ENCODE results near the gene FKBP5.

Gene FKBP5

DNA sequence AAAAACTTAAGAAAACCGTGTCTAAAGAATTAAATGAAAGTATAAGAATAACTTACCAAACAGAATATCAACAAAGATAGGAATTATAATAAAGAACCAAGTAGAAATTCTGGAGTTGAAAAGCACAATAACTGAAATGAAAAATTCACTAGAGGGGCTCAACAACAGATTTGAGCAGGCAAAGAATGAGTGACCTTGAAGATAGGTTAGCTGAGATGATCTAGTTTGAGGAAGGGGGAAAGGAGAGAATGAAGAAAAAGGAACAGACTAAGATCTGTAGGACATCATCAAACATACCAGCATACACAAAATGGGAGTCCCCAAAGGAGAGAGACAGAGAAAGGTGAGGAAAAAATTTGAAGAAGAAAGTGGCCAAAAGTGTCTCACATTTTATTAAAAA lies 138.3 kb downstream of the FKBP5 start:
- Histone ChIP-seq H3K4me3 (ENCODE audit: low read depth, low read length) (no peak overlapping the region), H3K36me3 (replicated peaks) (no peaks in the 10 kb centered on the region), H3K27me3 (replicated peaks) (no peaks in the 10 kb centered on the region), H3K27ac (no peak overlapping the region)
- in situ Hi-C loops (cut with HindIII; ENCODE audit: low pct_ligation_motif_present, low sequenced_read_pairs): no loop called here
- DNase-seq: no peak
- TF ChIP-seq, protein P1, sequence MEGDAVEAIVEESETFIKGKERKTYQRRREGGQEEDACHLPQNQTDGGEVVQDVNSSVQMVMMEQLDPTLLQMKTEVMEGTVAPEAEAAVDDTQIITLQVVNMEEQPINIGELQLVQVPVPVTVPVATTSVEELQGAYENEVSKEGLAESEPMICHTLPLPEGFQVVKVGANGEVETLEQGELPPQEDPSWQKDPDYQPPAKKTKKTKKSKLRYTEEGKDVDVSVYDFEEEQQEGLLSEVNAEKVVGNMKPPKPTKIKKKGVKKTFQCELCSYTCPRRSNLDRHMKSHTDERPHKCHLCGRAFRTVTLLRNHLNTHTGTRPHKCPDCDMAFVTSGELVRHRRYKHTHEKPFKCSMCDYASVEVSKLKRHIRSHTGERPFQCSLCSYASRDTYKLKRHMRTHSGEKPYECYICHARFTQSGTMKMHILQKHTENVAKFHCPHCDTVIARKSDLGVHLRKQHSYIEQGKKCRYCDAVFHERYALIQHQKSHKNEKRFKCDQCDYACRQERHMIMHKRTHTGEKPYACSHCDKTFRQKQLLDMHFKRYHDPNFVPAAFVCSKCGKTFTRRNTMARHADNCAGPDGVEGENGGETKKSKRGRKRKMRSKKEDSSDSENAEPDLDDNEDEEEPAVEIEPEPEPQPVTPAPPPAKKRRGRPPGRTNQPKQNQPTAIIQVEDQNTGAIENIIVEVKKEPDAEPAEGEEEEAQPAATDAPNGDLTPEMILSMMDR (IDR thresholded peaks at IDR 0.05; ENCODE audit: low read depth, low read length, missing control alignments): no peak

DNA sequence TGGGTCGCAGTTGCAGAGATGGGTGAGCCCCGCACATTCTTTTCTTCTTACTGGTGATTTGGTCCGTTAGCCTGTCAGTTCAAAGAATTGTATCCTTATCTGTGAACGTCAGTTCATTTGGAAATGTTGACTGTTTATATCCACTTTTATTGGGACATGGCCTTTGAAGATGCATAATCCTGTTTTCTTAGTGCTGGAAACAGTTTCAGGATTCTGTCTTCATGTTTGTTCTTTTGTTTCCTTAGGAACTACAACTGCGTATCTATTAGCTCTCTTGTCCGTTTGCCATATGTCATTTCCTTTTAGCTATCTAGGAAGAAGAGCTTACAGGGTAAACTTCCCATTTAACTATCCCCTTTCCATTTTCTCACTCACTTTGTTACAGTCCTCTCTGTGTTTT lies 141.0 kb downstream of the FKBP5 start:
- DNase-seq: no peak
- no peak overlapping the region for H3K4me3 ChIP-seq (ENCODE audit: low read depth, low read length)
- H3K27ac ChIP-seq: no peak overlapping the region
- TF ChIP-seq, protein P1 (IDR thresholded peaks at IDR 0.05; ENCODE audit: low read depth, low read length, missing control alignments): no peak
- in situ Hi-C loops (cut with HindIII; ENCODE audit: low pct_ligation_motif_present, low sequenced_read_pairs): no loop called here
- H3K36me3 ChIP-seq (replicated peaks): no peaks in the 10 kb centered on the region
- H3K27me3 ChIP-seq (replicated peaks): no peaks in the 10 kb centered on the region

DNA sequence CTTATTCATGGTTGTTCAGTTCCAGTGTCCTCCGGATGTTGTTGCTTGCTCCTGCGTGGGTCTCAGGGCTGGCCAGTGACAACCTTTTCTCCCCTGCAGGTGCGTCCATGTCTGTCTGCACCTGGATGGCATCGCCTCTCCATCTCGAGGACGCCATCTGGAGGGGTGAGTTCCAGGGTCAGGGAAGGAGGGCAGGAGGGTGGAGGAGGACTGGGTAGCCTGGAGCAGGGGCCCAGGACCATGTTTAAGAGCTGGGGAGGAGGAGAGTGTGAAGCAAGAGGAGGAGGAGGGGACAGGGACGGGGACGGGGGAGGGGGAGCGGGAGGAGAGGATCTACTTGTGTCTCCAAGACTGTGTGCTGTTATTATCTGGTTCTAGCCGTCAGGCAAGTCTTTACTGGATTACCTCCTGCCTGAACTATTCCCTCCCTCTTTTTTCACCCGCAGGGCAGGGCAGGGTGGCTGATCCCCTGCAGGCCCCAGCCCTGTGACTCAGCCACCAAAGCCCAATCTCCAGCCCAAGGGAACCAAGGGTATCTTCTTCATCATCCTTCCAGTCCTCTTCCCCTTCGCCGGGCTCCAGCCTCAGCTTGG lies 143.8 kb downstream of the FKBP5 start:
- no peak for DNase-seq
- Histone ChIP-seq H3K27me3 (replicated peaks) (no peaks in the 10 kb centered on the region), H3K4me3 (ENCODE audit: low read depth, low read length) (no peak overlapping the region), H3K27ac (no peak overlapping the region), H3K36me3 (replicated peaks) (no peaks in the 10 kb centered on the region)
- in situ Hi-C loops (cut with HindIII; ENCODE audit: low pct_ligation_motif_present, low sequenced_read_pairs): no loop called here
- TF ChIP-seq, protein P1 (IDR thresholded peaks at IDR 0.05; ENCODE audit: low read depth, low read length, missing control alignments): no peak

DNA sequence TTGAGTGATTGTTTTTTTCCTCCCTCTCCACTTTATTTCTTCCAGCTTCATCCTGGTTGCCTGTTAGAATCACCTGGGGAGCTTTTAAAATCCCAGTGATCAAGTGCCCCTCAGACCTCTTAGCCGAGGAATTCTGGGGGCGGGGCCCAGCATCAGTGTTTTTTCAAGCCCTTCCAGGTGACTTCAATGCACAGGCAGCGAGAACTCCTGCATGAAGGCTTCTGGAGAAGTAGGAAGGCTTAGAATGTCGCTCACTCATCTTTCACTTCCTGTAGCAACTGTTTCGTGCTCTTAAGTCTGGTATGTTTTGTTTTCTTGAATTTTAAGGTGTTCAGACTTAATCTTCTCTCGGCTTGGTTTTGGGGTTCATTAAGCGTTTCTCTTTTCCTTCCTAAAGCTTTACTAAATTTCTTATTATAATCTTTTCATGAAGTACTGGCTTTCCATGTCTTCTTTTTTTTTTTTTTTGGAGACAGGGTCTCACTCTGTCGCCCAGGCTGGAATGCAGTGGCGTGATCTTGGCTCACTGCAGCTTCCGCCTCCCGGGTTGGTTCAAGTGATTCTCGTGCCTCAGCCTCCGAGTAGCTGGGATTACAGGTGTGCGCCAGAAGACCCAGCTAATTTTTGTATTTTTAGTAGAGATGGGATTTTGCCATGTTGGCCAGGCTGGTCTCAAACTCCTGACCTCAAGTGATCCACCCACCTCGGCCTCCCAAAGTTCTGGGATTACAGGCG lies 145.1 kb downstream of the FKBP5 start:
- no peaks in the 10 kb centered on the region for H3K36me3 ChIP-seq (replicated peaks)
- in situ Hi-C loops (cut with HindIII; ENCODE audit: low pct_ligation_motif_present, low sequenced_read_pairs): no loop called here
- no peak overlapping the region for H3K4me3 ChIP-seq (ENCODE audit: low read depth, low read length)
- no peak for DNase-seq
- no peaks in the 10 kb centered on the region for H3K27me3 ChIP-seq (replicated peaks)
- TF ChIP-seq, protein P1 (IDR thresholded peaks at IDR 0.05; ENCODE audit: low read depth, low read length, missing control alignments): no peak
- no peak overlapping the region for H3K27ac ChIP-seq

DNA sequence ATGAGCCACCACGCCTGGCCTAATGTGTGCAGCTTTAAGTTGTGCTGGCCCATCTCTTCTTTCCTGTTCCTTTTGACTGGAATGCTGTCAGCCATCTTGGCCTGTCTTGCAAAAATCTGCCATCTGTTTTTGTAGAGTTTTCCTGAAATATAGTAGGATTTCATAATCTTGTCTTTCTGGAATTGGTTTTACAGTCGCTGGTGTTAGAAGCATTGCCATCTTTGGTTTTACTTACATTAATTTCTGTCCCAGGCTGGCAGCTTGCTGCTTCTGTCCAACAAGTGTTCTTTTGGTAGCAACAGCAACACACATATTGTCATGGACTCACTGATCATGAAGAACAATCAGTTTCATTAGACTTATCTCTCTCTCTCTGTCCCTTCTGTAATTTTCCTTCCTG lies 146.9 kb downstream of the FKBP5 start:
- Histone ChIP-seq H3K27me3 (replicated peaks) (no peaks in the 10 kb centered on the region), H3K27ac (no peak overlapping the region), H3K4me3 (ENCODE audit: low read depth, low read length) (no peak overlapping the region), H3K36me3 (replicated peaks) (no peaks in the 10 kb centered on the region)
- TF ChIP-seq, protein P1 (IDR thresholded peaks at IDR 0.05; ENCODE audit: low read depth, low read length, missing control alignments): no peak
- no peak for DNase-seq
- in situ Hi-C loops (cut with HindIII; ENCODE audit: low pct_ligation_motif_present, low sequenced_read_pairs): no loop called here
